ENCODE results near the gene UGT1A3.
"Not testable (repeated sequence)": the region's sequence is repeated elsewhere in the genome, so short reads cannot be mapped to it uniquely, and the experiment has no call there.

The UGT1A3 gene

GRCh38 chr2:233698740-233699139, 30.1 kb upstream of the UGT1A3 start:
- no peak for DNase-seq (ENCODE audit: low read depth in 1 of 2, low spot score in 1 of 2)
- H3K4me3 ChIP-seq (replicated peaks; ENCODE audit: insufficient read depth, low read length), result no peak overlapping the region
- no peak overlapping the region for H3K27ac ChIP-seq (replicated peaks)
- no peaks in the 10 kb centered on the region for H3K27me3 ChIP-seq (ENCODE audit: insufficient read depth, poor library complexity, severe bottlenecking)
- TF ChIP-seq POLR2AphosphoS5 (IDR thresholded peaks at IDR 0.05; ENCODE audit: low read depth) (no peak), GABPA (IDR thresholded peaks at IDR 0.05; ENCODE audit: low read depth) (no peak), SPI1 (IDR thresholded peaks at IDR 0.05; ENCODE audit: borderline replicate concordance, low read depth) (no peak)
- TF ChIP-seq, protein P1, sequence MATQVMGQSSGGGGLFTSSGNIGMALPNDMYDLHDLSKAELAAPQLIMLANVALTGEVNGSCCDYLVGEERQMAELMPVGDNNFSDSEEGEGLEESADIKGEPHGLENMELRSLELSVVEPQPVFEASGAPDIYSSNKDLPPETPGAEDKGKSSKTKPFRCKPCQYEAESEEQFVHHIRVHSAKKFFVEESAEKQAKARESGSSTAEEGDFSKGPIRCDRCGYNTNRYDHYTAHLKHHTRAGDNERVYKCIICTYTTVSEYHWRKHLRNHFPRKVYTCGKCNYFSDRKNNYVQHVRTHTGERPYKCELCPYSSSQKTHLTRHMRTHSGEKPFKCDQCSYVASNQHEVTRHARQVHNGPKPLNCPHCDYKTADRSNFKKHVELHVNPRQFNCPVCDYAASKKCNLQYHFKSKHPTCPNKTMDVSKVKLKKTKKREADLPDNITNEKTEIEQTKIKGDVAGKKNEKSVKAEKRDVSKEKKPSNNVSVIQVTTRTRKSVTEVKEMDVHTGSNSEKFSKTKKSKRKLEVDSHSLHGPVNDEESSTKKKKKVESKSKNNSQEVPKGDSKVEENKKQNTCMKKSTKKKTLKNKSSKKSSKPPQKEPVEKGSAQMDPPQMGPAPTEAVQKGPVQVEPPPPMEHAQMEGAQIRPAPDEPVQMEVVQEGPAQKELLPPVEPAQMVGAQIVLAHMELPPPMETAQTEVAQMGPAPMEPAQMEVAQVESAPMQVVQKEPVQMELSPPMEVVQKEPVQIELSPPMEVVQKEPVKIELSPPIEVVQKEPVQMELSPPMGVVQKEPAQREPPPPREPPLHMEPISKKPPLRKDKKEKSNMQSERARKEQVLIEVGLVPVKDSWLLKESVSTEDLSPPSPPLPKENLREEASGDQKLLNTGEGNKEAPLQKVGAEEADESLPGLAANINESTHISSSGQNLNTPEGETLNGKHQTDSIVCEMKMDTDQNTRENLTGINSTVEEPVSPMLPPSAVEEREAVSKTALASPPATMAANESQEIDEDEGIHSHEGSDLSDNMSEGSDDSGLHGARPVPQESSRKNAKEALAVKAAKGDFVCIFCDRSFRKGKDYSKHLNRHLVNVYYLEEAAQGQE (IDR thresholded peaks at IDR 0.05; ENCODE audit: insufficient replicate concordance, low read depth), result no peak
- TF ChIP-seq, protein P2, sequence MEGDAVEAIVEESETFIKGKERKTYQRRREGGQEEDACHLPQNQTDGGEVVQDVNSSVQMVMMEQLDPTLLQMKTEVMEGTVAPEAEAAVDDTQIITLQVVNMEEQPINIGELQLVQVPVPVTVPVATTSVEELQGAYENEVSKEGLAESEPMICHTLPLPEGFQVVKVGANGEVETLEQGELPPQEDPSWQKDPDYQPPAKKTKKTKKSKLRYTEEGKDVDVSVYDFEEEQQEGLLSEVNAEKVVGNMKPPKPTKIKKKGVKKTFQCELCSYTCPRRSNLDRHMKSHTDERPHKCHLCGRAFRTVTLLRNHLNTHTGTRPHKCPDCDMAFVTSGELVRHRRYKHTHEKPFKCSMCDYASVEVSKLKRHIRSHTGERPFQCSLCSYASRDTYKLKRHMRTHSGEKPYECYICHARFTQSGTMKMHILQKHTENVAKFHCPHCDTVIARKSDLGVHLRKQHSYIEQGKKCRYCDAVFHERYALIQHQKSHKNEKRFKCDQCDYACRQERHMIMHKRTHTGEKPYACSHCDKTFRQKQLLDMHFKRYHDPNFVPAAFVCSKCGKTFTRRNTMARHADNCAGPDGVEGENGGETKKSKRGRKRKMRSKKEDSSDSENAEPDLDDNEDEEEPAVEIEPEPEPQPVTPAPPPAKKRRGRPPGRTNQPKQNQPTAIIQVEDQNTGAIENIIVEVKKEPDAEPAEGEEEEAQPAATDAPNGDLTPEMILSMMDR (IDR thresholded peaks at IDR 0.05; ENCODE audit: insufficient read depth, low read length), result no peak

GRCh38 chr2:233699424-233700027, 29.3 kb upstream of the UGT1A3 start:
- no peaks in the 10 kb centered on the region for H3K27me3 ChIP-seq (ENCODE audit: insufficient read depth, poor library complexity, severe bottlenecking)
- DNase-seq (ENCODE audit: low read depth in 1 of 2, low spot score in 1 of 2), result no peak
- no peak overlapping the region for H3K27ac ChIP-seq (replicated peaks)
- no peak overlapping the region for H3K4me3 ChIP-seq (replicated peaks; ENCODE audit: insufficient read depth, low read length)
- no peak for TF ChIP-seq GABPA (IDR thresholded peaks at IDR 0.05; ENCODE audit: low read depth)
- TF ChIP-seq, protein P2 (IDR thresholded peaks at IDR 0.05; ENCODE audit: insufficient read depth, low read length), result no peak
- TF ChIP-seq, protein P1 (IDR thresholded peaks at IDR 0.05; ENCODE audit: insufficient replicate concordance, low read depth), result no peak
- TF ChIP-seq SPI1 (IDR thresholded peaks at IDR 0.05; ENCODE audit: borderline replicate concordance, low read depth), result no peak
- no peak for TF ChIP-seq POLR2AphosphoS5 (IDR thresholded peaks at IDR 0.05; ENCODE audit: low read depth)

- TF ChIP-seq POLR2AphosphoS5 (IDR thresholded peaks at IDR 0.05; ENCODE audit: low read depth), result no peak
- TF ChIP-seq, protein P1 (IDR thresholded peaks at IDR 0.05; ENCODE audit: insufficient replicate concordance, low read depth), result no peak
- TF ChIP-seq SPI1 (IDR thresholded peaks at IDR 0.05; ENCODE audit: borderline replicate concordance, low read depth), result no peak
- TF ChIP-seq, protein P2 (IDR thresholded peaks at IDR 0.05; ENCODE audit: insufficient read depth, low read length), result no peak
- no peak for TF ChIP-seq GABPA (IDR thresholded peaks at IDR 0.05; ENCODE audit: low read depth)
Measured at GRCh38 chr2:233700028-233700635, 28.7 kb upstream of the UGT1A3 start.

DNA sequence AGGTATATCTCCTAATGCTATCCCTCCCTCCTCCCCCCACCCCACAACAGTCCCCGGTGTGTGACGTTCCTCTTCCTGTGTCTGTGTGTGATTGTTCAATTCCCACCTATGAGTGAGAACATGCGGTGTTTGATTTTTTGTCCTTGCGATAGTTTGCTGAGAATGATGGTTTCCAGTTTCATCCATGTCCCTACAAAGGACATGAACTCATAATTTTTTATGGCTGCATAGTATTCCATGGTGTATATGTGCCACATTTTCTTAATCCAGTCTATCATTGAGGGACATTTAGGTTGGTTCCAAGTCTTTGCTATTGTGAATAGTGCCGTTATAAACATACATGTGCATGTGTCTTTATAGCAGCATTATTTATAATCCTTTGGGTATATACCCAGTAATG, 28.0 kb upstream of the UGT1A3 start:
- H3K27me3 ChIP-seq (ENCODE audit: insufficient read depth, poor library complexity, severe bottlenecking); H3K27ac ChIP-seq (replicated peaks); DNase-seq (ENCODE audit: low read depth in 1 of 2, low spot score in 1 of 2); H3K4me3 ChIP-seq (replicated peaks; ENCODE audit: insufficient read depth, low read length): not testable (repeated sequence)

More at GRCh38 chr2:233700028-233700635, 28.7 kb upstream of the UGT1A3 start:
- DNase-seq (ENCODE audit: low read depth in 1 of 2, low spot score in 1 of 2), result no peak
- H3K27ac ChIP-seq (replicated peaks), result no peak overlapping the region
- H3K4me3 ChIP-seq (replicated peaks; ENCODE audit: insufficient read depth, low read length), result no peak overlapping the region
- no peaks in the 10 kb centered on the region for H3K27me3 ChIP-seq (ENCODE audit: insufficient read depth, poor library complexity, severe bottlenecking)
